Fibroblast of peridontal ligament (primary cell): ENCODE measurements around the gene CALU.

Experiments used
- DNase-seq: peaks from one replicate; pipeline ENCODE4 v3.0.0-alpha.2; 2010; ENCODE audit errors: extremely low read depth

CALU gene

DNA sequence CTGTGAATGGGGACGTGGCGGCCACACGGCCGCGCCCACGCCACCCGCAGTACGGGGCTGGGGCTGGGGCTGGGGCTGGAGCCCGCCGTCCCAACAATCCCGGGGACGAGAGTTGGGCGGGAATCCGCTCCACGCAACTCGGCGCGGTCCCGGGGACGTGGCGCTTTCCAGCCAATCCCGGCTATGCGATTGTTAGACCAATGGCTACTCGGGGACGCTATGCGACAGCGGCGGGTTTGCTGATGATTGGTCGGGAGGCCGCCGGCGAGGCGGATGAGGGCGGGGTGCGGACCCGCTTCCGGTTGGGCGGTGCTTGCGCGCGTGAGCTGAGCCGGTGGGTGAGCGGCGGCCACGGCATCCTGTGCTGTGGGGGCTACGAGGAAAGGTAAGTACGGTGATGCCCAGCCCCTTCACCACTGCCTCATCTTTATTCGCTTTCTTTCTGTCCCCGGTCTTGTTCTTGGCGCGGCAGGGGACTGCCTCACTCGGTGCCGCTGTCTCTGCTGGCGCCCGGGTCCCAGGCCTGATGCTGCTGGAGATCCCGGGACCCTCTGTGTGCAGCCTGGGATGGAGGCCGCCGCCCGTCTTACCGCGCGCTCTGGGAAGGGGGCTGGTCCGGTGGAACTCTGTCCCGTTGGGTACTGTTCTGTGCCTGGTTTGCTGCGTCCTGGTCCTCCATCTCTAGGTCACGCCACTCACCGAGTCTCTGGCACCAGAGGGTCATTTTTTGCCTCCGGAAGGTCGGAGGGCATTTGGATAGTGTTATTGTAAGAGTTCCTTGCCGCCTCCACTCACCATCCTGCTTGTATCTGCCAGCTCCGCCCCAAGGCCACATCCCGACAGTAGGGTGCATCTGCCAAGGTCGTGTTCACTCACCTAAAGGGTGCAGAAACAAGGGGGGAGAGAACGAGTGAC is at the start of gene CALU:
Gene CALU (plus strand): TSS at position 312 of the 915 bp plus-strand sequence. CDS start 9,225 bp downstream, outside the sequence.
- peak; percentile 97 for DNase-seq

DNA sequence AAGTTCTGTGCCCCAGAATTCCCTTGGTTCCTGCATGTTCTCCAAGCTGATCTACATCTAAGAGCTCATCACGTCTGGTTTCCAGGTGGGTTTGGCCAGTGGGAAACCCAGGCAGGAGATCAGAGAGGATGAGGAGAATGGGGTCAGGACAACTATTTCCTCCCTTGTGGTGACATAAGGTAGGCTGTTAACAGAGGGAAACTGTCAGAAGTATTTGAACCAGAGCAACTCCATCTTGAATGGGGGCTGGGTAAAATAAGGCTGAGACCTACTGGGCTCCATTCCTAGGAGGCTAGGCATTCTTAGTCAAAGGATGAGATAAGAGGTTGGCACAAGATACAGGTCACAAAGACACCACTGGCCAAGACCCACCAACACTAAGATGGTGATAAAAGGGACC is 47.9 kb upstream of the CALU start:
- no peak for DNase-seq

DNA sequence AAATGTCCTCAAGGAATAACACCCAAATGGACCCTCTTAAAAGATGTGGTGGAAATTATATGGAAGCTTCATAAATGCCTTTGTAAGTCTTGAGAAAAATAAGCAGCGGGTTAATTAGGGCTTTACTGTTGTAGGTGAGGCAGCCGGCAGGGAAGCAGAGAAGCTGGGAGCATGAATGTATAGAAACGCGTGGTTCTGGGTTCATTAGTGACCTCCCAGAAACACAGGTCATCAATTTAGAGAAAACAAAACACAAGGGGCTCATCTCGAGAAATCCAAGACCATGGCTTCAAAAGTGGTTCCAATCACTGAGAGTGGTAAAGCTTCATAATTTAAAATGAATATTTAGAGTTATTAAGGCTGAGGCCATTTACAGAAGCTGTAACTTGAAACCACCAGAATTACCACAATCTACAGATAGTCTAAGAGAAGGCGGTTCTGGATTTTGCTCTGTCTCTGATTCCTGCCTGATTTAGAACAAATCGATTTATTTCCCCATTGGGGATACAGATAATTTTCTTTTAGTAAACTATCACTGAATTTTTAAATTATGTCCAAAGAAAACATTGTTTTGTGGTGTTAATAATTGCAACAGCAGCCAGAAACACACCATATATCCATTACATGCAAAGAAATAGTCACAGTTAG is 46.4 kb upstream of the CALU start:
- DNase-seq: no peak

DNA sequence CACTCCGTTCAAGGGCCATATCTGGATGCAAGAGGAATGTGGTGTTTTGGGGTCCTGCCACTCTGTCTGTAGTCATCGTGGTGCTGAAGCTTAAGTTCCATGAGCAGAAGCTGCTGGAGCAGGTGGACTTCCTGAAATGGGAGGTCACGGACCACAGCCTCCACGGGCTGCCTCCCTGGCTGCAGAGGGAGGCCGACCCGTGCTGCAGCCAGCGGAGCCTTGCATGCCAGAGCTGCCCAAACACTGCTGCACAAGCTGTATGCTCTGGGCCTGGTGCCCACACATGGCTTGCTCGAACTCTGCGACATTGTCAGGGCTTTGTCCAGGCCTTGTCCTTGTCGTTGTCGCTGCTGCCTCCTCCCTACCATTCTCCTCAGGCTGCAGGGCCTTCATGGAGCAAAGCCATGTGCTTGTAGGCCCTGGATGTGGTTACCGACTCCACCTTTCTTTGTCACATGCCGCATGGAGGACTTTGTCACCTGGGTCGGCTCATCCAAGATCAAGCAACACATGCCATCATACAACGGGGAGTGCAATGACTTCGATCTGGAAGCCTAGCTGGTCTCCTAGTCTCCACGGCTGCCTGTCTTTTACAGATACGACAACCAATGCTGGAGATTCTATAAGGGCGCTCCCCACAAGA is 45.7 kb upstream of the CALU start:
- no peak for DNase-seq

DNA sequence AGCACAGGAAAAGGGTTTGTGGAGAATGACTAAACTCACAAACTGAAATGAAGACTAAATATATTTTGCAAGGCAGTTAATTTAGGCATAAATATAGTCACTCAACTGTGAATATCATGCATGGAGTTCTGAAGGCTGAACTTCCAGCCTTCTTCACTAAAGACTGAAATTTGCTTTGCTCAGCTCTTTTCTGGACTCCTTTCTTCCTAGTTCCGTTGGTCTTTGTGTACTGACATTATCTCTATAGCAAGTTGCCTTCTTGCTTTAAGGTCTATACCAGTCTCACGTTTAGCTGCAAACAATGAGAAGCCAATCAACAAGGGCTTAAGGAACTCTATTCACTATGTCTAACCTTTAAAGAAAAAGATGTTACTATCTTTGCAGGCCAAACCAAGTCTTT is 44.4 kb upstream of the CALU start:
- no peak for DNase-seq

DNA sequence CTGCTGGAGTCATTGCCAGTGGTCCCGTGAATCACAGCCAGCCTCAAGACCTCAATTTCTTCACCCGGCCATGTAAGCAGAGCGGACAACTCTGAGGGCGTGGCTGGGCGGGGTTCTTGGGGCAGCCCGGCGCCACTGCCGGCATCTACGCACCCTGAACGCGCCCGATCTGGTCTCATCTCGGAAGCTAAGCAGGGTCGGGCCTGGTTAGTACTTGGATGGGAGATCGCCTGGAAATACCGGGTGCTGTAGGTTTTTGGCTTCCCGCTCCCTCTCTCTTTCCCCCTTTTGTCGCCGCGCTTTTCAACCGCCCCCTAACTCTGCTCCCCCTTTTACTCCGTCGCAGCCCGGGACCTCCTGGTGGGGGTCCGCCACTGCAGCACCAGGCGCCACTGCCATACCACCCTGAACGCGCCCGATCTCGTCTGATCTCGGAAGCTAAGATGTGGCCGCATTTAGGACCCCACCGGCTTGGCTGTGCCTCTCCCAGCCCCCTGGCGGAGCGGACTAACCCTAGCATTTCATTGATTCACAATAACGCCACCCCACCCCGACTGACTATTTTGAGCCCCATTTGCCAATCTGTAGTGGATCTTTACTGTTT is 41.8 kb upstream of the CALU start:
- DNase-seq: peak; percentile 49

DNA sequence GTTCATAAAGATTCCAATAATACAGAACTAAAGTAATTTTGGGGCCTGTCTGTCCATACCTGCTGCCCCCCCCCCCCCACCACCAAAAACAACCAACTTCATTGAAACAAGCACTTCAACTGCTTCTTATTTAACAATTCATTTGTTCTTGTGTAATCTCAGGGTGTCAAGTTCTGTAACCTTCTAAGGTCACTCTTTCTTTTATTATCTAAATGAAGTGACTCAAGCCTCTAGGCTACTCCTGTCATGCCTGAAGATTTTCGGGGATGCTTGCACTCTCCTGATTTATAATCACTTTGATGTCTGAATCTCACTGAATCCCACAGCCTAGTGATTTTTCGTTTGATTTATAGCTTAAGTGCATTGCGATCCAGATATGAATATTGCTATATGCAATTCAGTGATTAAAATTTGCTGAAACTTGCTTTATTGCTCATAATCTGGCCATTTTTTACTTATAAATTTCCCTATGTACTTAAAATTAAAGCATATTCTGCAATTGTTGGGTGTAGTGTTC is 39.9 kb upstream of the CALU start:
- no peak for DNase-seq

DNA sequence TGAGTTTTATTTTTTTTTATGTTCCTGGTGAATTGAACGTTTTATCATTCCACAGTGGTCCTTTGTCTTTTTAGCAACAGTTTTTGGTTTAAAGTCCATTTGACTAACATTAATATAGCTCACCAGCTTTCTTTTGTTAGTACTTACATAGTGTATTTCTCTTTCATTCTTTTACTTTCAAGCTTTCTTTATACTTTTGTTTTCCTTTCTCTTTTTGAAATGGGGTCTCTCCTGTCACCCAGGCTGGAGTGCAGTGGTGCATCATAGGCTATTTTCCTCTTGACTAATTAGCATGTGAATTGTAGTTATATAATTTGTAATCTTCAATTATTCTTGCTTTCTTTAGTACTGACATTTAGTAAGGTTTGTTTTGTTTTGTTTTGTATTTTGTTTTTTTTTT is 39.3 kb upstream of the CALU start:
- no peak for DNase-seq

DNA sequence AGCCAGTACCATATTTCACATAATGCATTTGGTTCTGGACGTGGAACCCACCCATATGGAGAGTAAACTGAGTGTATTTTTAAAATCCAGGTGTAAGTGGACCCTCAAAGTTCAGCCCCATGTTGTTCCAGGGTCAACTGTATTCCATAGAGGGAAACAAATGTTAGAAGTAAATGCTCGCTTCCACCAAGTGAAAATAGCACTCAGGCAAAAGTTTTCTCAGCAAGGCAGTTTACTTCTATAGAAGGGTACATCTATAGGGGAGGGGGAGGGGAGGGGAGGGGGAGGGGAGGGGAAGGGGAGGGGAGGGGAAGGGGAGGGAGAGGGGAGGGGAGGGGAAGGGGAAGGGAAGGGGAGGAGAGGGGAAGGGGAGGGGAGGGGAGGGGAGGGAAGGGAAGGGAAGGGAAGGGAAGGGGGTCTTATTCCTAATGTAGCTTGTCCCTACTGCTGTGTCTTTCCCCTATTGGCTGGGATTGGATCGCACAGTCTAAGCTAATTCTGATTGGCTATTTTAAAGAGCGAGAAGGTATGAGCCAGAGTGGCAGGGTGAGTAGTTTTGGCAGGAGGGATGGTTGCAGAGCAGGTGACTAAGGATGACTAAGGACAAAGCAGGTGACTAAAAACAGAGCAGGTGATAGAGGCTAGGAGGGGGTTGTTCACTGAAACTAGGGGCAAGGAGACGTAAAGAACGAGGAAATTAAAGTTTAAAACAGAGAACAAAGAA is 37.9 kb upstream of the CALU start:
- DNase-seq: no peak

DNA sequence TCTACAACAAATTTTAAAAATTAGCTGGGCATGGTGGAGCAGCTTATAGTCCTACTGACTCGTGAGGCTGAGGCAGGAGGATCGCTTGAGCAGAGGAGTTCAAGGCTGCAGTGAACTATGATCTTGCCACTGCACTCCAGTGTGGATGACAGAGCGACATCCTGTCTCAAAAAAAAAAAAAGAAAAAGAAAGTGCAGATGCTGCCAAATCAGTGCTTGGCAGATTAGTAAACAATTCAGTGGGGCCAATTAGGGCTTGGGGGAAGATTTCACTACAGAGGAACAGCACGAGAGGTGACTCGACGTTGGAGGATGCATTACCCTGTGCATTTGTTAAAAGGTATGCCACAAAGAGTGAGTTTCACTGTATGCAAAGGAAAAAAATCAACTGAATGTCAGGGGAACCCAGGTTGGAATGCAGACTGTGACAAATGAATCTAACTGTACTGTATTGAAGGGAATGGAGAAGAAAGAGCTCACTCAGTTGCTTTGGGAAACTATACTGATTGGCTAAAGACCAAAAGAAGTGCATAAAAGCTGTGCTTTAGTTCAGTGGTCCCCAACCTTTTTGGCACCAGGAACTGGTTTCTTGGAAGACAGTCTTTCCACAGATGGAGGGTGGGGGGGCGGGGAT is 35.4 kb upstream of the CALU start:
- DNase-seq: no peak

DNA sequence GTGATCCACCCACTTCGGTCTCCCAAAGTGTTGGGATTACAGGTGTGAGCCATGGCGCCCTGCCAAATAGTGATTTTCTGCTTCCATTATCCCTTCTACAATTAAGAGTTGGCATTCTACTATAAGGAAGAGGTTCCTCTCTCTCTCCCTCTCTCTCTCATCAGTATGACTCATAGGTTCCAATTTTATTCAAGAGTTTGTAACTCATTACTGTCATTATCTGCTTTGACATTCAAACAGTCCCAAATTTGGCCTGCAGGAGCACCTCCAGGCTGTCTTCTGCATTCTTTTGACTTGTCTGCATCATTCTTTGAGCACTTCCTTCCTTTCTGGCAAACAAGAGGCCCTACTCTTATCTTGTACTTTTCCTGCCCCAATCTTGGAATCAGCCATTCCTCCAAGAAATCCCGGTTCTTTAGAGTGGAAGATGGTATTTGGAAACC is 33.2 kb upstream of the CALU start:
- peak; percentile 10 for DNase-seq

DNA sequence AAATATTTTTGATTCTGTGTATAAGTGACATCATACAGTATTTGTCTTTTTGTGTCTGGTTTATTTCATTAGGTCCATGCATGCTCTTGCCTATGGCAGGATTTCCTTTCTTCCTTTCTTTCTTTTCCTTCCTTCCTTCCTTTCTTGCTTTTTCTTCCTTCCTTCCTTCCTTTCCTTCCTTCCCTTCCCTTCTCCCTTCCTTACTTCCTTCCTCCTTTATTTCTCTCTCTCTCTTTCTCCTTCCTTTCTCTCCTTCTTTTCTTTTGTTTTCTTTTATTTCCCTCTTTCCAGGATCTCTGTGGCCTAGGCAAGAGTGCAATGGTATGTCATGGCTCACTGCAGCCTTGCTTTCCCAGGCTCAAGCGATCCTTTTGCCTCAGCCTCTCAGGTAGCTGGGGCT is 31.4 kb upstream of the CALU start:
- DNase-seq: no peak

DNA sequence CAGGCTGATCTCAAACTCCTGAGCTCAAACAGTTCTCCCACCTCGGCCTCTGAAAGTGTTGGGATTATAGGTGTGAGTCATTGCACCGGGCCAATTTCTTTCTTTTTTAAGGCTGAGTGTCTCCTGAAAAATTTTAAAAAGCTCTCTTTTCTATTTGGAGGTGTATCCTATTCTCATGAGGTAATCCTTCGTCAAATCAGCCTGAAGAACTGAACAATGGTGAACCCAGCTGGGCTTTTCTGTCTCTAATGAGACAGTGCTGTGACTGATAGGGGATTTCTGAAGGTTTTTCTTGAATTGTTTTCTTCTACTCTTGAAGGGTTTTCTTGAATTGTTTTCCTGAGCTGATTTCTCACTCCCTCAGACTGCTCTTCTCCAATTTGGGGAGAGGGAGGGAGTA is 30.9 kb upstream of the CALU start:
- DNase-seq: no peak

DNA sequence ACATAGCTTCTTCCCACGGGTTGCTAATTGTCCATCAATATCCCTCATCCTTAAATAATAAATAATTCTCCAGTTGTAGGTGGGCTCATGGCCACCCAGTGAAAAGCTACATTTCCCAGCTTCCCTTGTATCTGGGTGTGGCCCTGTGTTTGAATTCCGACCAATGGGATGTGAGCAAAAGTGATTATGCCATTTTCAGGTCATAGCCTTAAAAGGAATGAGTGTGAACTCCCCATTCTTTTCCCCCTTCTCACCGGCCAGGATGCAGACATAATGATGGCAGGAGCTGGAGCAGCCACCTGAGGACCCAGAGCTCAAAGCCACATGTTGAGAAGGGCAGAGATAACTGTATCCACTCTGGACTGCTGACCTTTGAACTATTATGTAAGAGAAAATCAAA is 30.3 kb upstream of the CALU start:
- DNase-seq: no peak

DNA sequence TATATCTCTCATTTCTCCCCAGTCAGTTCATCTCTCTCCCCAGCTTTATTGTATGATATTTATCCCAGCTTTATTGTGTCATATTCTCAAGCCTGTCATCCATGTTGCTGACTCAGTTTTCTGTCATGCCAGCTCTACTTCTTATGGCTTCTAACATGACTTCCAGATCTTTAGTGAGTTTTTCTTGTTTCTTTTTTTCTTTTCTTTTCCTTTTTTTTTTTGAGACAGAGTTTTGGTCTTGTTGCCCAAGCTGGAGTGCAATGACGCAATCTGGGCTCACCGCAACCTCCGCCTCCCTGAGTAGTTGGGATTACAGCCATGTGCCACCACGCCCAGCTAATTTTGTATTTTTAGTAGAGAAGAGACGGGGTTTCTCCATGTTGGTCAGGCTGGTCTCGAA is 28.7 kb upstream of the CALU start:
- DNase-seq: peak; percentile 22

DNA sequence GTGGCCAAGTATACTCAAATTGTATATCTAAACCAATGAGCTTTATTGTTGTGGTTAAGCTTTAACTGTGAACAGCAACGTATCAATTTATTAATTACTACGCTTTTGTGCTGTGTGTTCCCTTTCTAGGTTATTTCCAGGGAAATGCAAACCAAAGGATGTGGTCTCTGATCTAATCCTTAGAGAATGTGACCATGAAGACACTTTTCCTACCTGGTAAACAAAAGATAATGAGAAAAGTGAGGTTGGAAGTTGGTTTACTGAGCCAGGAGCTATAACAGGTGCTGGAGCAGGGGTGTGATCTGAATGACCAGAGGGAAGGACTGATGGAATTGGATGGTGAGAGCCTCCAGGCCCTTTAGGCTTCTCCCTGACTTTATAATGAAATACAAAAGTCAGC is 25.4 kb upstream of the CALU start:
- DNase-seq: no peak

DNA sequence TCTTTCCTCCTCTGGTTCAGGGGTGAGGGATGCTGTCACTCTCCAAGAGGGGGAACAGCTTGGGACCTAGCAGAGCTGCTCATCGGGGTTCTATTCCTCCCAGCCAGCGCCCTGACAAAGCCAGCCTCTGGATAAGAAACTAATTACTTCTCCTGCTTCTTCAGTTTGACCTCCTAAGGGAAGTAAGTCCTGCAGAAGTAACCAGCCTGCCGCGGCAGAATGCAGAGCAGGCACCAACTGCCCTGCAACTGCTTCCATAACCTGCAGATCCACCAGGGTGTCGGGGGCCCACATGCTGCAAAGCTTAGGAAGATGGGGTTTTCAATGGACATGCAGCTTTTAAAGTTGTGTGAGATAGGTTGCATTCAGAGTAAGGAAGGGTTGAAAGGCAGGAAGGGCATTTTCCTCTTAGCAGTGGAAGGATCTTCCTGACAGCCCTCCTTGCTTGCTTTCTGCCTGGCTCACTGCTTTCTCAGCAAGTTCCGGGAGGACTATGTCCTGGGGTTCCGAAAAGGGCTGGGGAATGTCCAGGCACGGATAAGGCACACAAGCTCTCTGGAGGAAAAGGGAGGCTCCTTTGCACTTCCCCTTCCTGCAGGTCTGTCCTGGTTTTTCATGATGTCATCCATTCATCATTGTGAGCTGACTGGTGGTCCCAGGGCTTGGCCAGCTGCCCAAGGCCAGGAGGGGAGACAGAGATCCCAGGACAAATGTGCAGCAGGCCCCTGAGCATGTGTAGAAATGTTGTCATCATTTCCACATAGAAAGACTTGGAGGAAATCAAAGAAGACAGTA is 24.3 kb upstream of the CALU start:
- DNase-seq: no peak

DNA sequence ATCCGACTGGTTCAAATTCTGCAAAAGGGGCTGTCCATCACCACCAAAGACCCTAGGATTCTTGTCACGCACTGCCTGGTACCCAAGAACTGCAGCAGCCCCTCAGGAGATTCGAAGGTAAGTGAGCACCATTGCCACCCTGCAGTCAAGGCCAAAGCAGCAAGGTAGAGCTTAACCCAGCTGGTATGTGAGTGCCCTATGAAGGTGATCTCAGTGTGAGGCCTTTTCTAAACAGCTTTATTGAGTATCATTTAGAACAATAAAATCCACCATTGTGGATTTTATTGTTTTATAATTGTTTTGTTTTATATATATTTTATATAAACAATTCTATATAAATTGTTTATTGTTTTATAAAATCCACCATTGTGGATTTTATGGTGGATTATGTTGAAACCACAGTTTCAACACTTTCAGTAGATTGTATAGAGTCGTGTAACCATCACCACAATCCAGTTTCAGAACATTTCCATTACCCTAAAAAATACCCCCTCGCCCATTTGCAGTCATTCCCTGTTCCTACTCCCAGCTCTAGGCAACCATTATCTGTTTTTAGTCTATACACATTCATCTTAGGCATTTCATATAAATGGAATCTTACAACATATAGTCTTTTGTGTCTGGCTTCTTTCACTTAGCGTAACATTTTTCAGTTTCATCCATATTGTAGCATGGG is 20.1 kb upstream of the CALU start:
- no peak for DNase-seq

DNA sequence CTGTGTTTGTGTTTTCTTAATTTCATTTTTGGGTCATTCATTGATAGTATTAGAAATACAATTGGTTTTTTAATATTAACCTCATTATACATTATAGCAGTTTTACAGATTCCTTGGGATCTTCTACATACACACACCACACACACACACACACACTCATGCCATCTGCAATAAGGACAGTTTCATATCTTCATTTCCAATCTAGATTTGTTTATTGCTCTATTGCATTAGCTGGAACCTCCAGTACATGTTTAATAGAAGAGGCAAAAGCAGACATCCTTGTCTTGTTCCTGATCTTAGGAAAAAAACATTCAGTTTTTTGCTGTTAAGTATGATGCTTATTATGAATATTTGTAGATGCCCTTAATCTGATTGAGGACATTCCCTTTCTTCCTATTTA is 17.8 kb upstream of the CALU start:
- DNase-seq: no peak

DNA sequence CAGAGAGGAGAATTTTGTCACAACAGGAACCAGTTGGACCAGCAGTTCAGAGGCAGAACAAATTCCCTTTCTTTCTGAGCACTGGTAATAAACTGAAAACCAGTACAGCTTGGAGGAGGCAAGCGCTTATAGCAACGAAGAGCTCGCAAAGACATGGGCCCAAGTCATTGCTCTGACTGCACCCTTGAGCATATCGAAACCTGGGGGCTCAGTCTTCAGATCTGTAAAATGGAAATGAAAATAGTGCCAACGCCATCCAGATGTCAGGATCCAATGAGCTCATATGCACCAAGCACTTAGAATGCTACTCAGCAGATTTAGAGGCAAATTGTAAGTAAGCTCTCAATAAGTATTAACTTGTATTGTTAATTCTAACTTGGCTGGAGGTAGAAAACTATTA is 14.4 kb upstream of the CALU start:
- no peak for DNase-seq
